Loucy (cell line): ENCODE data around the gene SLC25A10.

Source experiments
- H2AFZ ChIP-seq: fragments of 200-600 bp; sonication (generic); 2 replicates; pipeline ENCODE4 v1.6.0; 2016; ENCODE audit warnings: antibody characterized with exemption, mild to moderate bottlenecking, low read length, moderate library complexity
- H3F3A ChIP-seq: fragments of 200-600 bp; 2 replicates; pipeline ENCODE4 v1.6.0; 2016; ENCODE audit warnings: antibody characterized with exemption, low read depth, mild to moderate bottlenecking
- H3K27me3 ChIP-seq: fragments of 200-600 bp; sonication (generic); 2 replicates; pipeline ENCODE4 v1.6.1; 2014; ENCODE audit warnings: low read length, mild to moderate bottlenecking; ENCODE audit not compliant: insufficient read depth, poor library complexity, severe bottlenecking
- H3K36me3 ChIP-seq: fragments of 200-600 bp; sonication (generic); 2 replicates; pipeline ENCODE4 v1.6.1; 2016; ENCODE audit warnings: low read length; ENCODE audit not compliant: insufficient read depth
- H3K4me1 ChIP-seq: fragments of 200-600 bp; sonication (generic); 2 replicates; pipeline ENCODE4 v1.5.1; 2014; ENCODE audit warnings: low read length, mild to moderate bottlenecking; ENCODE audit not compliant: insufficient read depth, poor library complexity, severe bottlenecking
- H3K4me2 ChIP-seq: fragments of 200-600 bp; sonication (generic); 2 replicates; pipeline ENCODE4 v1.6.0; 2014; ENCODE audit warnings: antibody characterized with exemption, low read length, low read depth, mild to moderate bottlenecking; ENCODE audit not compliant: poor library complexity, severe bottlenecking
- H3K4me3 ChIP-seq: fragments of 200-600 bp; sonication (generic); 2 replicates; pipeline ENCODE4 v1.5.1; 2014; ENCODE audit warnings: low read length, mild to moderate bottlenecking, mixed read lengths; ENCODE audit not compliant: poor library complexity, severe bottlenecking
- H3K79me2 ChIP-seq: fragments of 200-600 bp; sonication (generic); 2 replicates; pipeline ENCODE4 v1.6.1; 2014; ENCODE audit warnings: low read length; ENCODE audit not compliant: insufficient read depth
- H3K9ac ChIP-seq: fragments of 200-600 bp; sonication (generic); 2 replicates; pipeline ENCODE4 v1.6.0; 2014; ENCODE audit warnings: mild to moderate bottlenecking, low read depth, low read length, moderate library complexity; ENCODE audit not compliant: poor library complexity, severe bottlenecking
- H3K9me2 ChIP-seq: fragments of 200-600 bp; sonication (generic); replicated peaks from 2 replicates; pipeline ENCODE4 v1.6.1; 2016; ENCODE audit warnings: low read depth, low read length, mixed read lengths
- H3K9me3 ChIP-seq: fragments of 200-600 bp; sonication (generic); 2 replicates; pipeline ENCODE4 v1.6.1; 2014; ENCODE audit warnings: mild to moderate bottlenecking, antibody characterized with exemption, low read length, low read depth; ENCODE audit not compliant: insufficient read depth
- H4K20me1 ChIP-seq: fragments of 200-600 bp; sonication (generic); 2 replicates; pipeline ENCODE4 v1.6.0; 2014; ENCODE audit warnings: antibody characterized with exemption, low read length, mild to moderate bottlenecking; ENCODE audit not compliant: insufficient read depth, poor library complexity, severe bottlenecking
- EZH2phosphoT487 ChIP-seq: fragments of 200-600 bp; IDR thresholded peaks from 2 replicates; pipeline ENCODE4 v1.6.1; 2018; ENCODE audit warnings: antibody characterized with exemption, mild to moderate bottlenecking, moderate library complexity, borderline replicate concordance
- TF ChIP-seq, protein P1 (sequence below): fragments of 200-600 bp; sonication (generic); conservative IDR thresholded peaks from 2 replicates; pipeline ENCODE4 v1.5.1; 2014; ENCODE audit warnings: mild to moderate bottlenecking, antibody characterized with exemption, low read length

Gene SLC25A10

DNA sequence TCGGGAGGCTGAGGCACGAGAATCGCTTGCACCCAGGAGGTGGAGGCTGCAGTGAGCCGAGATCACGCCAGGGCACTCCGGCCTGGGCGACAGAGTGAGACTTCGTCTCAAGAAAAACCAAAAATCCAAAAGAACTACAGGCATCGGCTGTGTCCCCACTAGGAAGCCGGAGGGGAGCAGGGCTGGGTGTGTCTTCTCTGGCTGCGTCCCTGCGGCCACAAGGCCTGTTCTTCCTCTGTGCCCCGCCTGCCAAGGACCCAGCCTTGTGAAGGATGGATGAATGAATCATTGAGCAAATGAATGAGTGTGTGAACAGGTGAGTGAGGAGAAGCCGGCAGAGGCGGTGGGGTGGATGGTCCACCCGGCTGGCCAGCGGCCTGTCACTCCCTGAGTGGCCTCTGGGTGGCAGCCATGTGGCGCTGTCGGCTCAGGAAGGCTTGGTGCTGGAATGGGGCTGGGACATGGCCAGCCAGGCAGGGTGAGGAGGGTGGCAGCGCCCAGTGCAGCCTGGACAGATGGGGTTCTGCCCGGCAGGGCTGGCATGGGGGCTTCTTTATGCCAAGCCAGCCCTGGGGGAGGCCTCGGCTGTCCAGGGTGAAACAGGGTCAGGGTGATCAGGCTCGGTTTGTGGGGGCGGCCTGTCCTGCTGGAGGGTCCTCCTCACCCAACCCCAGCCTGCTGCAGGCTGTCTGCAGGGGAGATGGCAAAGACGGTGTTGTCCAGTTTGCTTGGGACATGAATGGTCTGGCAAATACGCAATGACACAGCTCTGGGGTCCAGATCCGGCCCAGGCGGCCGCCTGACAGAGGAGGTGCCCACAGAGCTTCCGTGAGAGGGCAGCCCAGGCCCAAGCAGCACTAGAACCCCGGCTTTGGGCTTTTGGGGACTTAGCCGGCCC, 21.7 kb downstream of the SLC25A10 start:
- peaks cover 14% of the 10 kb centered on the region for H3K4me1 ChIP-seq
- no peaks in the 10 kb centered on the region; the same call in 1 of the 2 replicates for H3F3A ChIP-seq
- H3K27me3 ChIP-seq, result no peaks in the 10 kb centered on the region
- H4K20me1 ChIP-seq, result no peaks in the 10 kb centered on the region
- TF ChIP-seq, protein P1, sequence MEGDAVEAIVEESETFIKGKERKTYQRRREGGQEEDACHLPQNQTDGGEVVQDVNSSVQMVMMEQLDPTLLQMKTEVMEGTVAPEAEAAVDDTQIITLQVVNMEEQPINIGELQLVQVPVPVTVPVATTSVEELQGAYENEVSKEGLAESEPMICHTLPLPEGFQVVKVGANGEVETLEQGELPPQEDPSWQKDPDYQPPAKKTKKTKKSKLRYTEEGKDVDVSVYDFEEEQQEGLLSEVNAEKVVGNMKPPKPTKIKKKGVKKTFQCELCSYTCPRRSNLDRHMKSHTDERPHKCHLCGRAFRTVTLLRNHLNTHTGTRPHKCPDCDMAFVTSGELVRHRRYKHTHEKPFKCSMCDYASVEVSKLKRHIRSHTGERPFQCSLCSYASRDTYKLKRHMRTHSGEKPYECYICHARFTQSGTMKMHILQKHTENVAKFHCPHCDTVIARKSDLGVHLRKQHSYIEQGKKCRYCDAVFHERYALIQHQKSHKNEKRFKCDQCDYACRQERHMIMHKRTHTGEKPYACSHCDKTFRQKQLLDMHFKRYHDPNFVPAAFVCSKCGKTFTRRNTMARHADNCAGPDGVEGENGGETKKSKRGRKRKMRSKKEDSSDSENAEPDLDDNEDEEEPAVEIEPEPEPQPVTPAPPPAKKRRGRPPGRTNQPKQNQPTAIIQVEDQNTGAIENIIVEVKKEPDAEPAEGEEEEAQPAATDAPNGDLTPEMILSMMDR, result peak; percentile 86
- no peak for TF ChIP-seq EZH2phosphoT487
- peak overlapping the region; percentile 25; the same call in 1 of the 2 replicates for H2AFZ ChIP-seq
- no peaks in the 10 kb centered on the region for H3K79me2 ChIP-seq
- H3K36me3 ChIP-seq, result no peaks in the 10 kb centered on the region
- no peaks in the 10 kb centered on the region for H3K9me2 ChIP-seq
- H3K9ac ChIP-seq, result no peak overlapping the region
- no peak overlapping the region for H3K4me3 ChIP-seq
- H3K4me2 ChIP-seq, result no peak overlapping the region
- no peaks in the 10 kb centered on the region for H3K9me3 ChIP-seq

DNA sequence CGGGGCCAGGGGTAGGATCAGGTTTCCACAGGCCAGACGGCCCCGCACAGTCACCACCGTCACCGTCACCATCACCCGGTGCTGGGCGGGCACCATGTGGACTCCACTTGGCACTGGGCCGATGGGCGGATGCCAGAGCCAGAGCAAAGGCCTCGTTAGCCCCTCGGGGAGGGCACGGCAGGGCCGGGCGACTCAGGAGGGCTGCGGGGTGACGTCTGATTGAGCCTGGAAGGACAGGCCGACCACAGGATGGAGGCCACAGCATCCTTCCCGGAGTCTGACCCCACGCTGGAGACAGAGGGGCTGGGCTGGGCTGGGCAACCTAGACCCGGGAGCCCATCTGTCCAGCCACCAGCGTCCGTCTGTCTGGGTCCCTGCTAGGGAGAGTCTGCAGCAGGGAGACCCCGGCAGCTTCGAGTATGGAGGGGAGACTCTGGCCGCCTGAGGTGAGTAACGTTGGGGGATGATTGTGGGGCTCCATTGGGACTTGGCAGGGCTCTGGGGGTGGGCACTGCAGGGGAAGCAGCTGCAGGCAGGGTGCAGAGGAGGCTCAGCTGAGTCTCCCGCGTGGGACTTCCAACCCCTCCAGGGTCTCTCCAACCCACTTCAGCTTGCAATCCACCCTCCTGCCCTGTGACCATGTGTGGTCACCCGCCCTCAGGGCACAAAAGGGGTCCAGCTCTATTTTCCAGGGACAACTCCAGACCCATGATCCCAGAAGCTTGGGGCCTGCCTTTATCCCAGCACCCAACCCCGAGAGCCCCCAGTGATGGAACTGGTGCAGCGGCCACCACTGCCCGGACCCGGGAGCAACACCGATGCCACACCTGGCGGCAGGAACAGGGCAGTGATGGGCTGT, 22.6 kb downstream of the SLC25A10 start:
- no peaks in the 10 kb centered on the region for H3K79me2 ChIP-seq
- no peaks in the 10 kb centered on the region for H3K36me3 ChIP-seq
- H3K9ac ChIP-seq, result no peak overlapping the region
- H3K9me2 ChIP-seq, result no peaks in the 10 kb centered on the region
- H3K4me1 ChIP-seq, result peaks cover 14% of the 10 kb centered on the region
- H3K4me2 ChIP-seq, result no peak overlapping the region
- no peak overlapping the region for H3K4me3 ChIP-seq
- H2AFZ ChIP-seq, result no peak overlapping the region
- no peaks in the 10 kb centered on the region for H3K27me3 ChIP-seq
- H4K20me1 ChIP-seq, result no peaks in the 10 kb centered on the region
- TF ChIP-seq, protein P1, result no peak
- TF ChIP-seq EZH2phosphoT487, result no peak
- no peaks in the 10 kb centered on the region for H3K9me3 ChIP-seq
- H3F3A ChIP-seq, result no peaks in the 10 kb centered on the region; the same call in 1 of the 2 replicates

DNA sequence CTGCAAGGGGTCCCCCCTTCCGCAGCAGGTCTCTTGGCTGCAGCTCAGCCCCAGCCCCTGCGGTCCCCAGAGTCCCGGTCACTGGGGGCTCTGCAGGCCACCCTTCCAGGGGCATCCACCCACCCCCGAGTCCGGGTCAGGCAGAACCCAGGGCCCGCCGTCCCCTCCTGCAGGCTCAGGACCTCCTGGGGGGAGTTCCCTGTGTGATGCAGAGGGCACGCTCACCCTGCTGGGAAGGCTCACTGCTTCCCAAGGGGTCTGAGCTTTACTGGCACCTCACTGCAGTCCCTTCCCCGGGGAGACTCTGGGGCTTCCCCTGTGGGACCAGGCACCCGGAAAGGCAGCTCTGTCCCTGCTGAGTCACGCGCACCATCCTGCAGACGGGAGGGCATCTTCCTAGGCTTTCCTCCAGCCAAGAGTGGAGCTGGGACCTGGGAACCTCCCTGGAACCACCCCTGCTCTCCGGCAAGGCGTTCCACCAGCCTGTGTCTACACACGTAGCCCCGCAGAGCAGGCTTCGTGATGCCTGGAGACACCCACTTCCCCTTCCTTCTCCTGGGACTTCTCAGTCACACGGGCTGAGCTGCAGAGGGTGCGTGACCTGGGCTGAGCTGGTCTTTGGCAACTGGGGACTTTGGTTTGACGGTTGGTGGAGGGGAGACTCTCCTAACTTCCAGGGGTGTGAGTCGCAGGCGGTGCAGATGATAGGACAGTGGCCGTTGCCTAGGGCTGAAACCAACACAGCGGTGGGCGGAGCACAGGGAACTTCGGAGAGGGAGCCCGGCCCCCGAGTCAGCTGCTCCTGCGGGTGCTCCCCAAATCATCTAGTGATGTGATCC, 23.4 kb downstream of the SLC25A10 start:
- TF ChIP-seq, protein P1, result no peak
- TF ChIP-seq EZH2phosphoT487, result no peak
- peak overlapping the region; percentile 89 for H2AFZ ChIP-seq
- H3K4me1 ChIP-seq, result peaks cover 14% of the 10 kb centered on the region
- H3K36me3 ChIP-seq, result no peaks in the 10 kb centered on the region
- H3K4me3 ChIP-seq, result peak overlapping the region; percentile 43
- H3K9ac ChIP-seq, result peak overlapping the region; percentile 50
- H3F3A ChIP-seq, result no peaks in the 10 kb centered on the region; the same call in 1 of the 2 replicates
- peak overlapping the region; percentile 58 for H3K4me2 ChIP-seq
- no peaks in the 10 kb centered on the region for H4K20me1 ChIP-seq
- H3K27me3 ChIP-seq, result no peaks in the 10 kb centered on the region
- no peaks in the 10 kb centered on the region for H3K9me2 ChIP-seq
- no peaks in the 10 kb centered on the region for H3K79me2 ChIP-seq
- no peaks in the 10 kb centered on the region for H3K9me3 ChIP-seq
